Erythroblast (primary cell): ENCODE results near the gene EDN2.

Experiments used
- DNase-seq, 2 experiments: peaks; one replicate each; lab custom pipeline; 2025; lab: John Stamatoyannopoulos, UW
- GATA1 ChIP-seq: IDR thresholded peaks from 2 replicates; pipeline ENCODE4 v1.6.1; 2011; ENCODE audit warnings: low read depth, mild to moderate bottlenecking, control low read depth, low read length, moderate library complexity
- POLR2A ChIP-seq: IDR thresholded peaks from 2 replicates; pipeline ENCODE4 v1.6.1; 2011; ENCODE audit warnings: mild to moderate bottlenecking, low read length

Gene EDN2

GRCh38 chr1:41435570-41436178 is 48.8 kb downstream of the EDN2 start:
- TF ChIP-seq GATA1 (no peak), POLR2A (no peak)
- DNase-seq: no peak

DNA sequence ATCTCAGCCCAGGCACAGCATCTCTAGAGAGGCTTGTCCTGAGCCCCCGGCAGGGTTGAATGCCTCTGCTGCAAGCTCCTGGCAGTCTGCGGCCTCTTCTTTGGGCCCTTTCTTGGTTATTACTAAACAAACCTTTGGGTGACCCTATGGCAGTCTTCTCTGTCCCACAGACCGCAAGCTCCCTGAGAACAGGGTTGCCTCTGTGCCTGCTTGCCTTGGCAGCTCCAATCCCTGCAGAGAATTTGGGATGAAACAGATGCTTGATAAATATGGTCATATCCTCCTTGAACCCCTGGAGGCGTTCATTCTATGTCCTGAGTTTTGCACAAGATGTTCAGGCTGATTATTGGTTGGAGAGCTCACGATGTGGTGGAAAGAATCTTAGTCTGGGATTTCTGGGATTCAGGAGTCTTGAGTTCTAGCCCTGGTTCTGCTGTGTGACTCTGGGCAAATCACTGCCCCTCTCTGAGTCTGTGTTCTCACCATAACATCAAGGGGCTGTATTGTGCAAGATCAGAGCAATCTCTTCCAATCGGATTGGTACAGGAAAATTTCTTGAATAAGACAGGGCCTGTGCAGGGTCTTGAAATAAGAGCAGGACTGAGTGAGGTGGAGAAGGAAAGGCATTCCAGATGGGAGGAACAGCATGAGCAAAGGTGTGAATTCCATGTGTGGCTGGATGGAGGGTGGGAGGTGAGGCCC is 49.6 kb downstream of the EDN2 start:
- TF ChIP-seq GATA1: no peak
- no peak for TF ChIP-seq POLR2A
- DNase-seq: no peak

- no peak for TF ChIP-seq GATA1
- no peak for TF ChIP-seq POLR2A
- DNase-seq: no peak
These were observed 50.2 kb downstream of the EDN2 start for GRCh38 chr1:41434306-41434705.

- TF ChIP-seq GATA1 (no peak), POLR2A (no peak)
- DNase-seq: no peak
These were observed 51.0 kb downstream of the EDN2 start for GRCh38 chr1:41433501-41433900.

GRCh38 chr1:41432481-41433280 is 51.8 kb downstream of the EDN2 start:
- peak; percentile 74 to 85 for DNase-seq
- no peak for TF ChIP-seq GATA1

DNA sequence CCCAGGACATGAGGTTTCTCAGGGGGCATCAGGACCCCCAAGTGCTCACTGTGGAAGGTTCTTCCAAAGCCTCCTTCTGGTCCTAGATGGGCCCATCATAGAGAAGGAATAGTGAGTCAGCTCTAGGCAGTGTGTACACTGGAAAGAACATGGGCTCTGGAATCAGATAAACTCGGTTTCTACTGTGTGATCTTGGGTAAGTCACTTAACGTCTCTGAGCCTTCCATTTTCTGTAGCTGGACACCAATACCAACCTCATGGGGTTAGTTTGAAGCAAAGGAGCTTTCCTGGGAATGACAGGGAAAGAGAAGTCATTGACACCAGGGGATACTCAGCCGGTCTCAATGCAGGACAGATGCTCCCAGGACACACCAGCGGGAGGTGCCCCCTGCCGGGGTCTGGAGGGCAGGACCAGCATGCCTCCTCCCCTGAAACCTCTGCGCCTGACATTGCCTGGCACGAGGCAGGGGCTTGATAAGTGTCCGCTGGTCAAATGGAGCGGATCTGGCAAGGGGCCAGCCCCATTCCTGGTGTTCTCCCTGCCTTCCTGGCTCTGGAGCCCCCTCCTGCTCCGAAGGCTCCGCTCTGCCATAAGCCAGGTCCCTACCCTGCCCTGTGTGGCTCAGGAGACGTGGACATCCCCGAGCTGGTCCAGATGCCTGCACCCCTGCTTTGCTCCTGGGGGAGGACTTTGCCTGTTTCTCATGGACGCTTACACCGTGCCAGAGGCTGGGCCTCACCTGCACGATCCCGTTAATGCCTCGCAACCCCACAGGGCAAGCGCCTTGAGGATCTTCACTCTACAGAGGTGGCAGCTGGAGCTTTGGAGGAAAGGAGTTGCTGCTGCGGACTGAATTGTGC is 52.8 kb downstream of the EDN2 start:
- TF ChIP-seq GATA1 (no peak), POLR2A (no peak)
- no peak for DNase-seq

DNA sequence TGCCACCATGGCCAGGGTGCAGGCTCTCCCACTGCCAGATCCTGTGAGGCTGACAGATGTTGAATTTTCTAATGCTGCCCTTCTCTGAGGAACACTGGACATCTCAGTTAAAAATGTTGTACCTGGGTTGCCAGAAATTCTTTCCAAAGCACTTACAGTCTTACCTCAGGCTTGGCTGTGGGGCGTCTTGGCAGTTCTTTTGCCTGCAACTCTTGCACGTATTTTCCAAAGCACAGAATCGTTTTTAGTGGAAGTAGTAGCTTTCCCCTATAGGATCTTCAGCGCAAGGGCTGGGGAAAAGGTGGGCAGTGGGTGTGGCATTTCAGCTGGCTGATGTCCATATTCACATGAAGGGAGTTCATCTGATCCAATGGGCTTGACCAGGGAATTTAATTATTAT is 53.9 kb downstream of the EDN2 start:
- no peak for DNase-seq
- no peak for TF ChIP-seq GATA1
- TF ChIP-seq POLR2A: no peak

DNA sequence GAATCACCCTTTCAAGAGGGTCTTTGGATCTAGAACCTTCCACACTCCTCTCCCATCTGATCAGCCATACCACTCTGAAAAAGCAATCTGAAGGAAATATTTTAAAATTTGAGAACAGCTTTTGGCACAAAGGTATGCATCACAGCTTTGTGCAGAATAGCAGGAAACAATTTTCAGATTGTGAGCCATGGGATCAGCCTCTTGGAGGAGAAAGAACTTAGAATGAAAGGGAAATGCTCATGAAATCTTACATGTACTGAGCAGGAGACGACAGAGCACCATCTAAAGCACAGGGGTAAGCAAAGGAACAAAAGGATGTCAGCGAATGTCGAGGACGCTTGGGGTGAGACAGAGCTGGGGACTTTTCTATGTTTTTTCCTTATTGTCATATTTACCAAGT is 54.4 kb downstream of the EDN2 start:
- no peak for DNase-seq
- no peak for TF ChIP-seq POLR2A
- TF ChIP-seq GATA1: no peak

DNA sequence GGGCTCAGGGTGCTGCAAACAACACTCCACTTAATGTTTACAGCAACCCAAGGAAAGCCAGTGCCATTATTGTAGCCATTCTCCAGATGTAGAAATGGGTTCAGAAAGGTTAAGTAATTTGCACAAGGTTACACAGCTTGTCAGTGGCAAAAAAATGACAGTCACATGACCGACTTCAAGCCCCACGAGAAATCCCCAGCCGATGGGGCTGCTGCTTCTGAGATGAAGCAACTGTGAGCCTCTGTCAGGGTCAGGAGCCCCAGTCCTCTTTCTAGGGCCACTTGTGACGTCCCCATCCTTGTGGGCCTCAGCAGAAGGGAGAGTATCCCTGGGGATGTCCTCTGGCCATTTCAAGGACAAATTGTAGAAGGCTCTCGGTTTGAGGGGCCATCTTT is 54.8 kb downstream of the EDN2 start:
- TF ChIP-seq GATA1 (no peak), POLR2A (no peak)
- DNase-seq: no peak
